GM12872 (cell line): ENCODE results near the gene PIK3R1.

Experiments used
- CTCF ChIP-seq: IDR thresholded peaks from 3 replicates; pipeline ENCODE4 v1.5.1; 2011; ENCODE audit warnings: low read depth, mild to moderate bottlenecking, low read length, moderate library complexity; ENCODE audit not compliant: insufficient read depth

The PIK3R1 gene

DNA sequence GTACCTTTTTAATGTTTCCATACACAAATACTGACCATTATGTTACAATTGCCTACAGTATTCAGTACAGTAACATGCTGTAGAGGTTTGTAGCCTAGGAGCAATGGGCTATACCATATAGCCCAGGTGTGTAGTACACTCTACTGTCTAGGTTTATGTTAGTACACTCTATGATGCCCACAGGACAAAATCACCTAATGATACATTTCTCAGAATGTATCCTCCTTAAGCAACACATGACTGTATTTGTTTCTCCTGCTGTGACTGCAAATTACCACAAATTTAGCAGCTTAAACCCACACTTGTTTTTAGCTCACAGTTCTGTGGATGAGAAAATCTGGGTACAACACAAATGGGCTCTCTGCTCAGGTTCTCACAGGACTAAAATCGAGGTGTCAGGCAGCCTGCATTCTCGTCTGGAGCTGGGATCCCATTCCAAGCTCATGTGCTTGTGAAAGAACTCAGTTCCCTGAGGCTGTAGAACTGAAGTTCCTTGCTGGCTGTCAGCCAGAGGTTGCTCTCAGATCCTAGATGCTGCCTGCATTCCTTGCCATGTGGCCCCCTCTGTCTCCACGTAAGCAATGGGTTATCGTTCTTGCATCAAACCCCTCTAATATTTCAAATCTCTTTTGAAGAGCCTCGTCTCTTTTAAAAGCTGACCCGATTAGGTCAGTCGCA lies 38.6 kb upstream of the PIK3R1 start:
- TF ChIP-seq CTCF: no peak

- no peak for TF ChIP-seq CTCF
Measured at GRCh38 chr5:68177676-68178075, 37.9 kb upstream of the PIK3R1 start.

GRCh38 chr5:68178579-68178978 lies 37.0 kb upstream of the PIK3R1 start:
- TF ChIP-seq CTCF: no peak

DNA sequence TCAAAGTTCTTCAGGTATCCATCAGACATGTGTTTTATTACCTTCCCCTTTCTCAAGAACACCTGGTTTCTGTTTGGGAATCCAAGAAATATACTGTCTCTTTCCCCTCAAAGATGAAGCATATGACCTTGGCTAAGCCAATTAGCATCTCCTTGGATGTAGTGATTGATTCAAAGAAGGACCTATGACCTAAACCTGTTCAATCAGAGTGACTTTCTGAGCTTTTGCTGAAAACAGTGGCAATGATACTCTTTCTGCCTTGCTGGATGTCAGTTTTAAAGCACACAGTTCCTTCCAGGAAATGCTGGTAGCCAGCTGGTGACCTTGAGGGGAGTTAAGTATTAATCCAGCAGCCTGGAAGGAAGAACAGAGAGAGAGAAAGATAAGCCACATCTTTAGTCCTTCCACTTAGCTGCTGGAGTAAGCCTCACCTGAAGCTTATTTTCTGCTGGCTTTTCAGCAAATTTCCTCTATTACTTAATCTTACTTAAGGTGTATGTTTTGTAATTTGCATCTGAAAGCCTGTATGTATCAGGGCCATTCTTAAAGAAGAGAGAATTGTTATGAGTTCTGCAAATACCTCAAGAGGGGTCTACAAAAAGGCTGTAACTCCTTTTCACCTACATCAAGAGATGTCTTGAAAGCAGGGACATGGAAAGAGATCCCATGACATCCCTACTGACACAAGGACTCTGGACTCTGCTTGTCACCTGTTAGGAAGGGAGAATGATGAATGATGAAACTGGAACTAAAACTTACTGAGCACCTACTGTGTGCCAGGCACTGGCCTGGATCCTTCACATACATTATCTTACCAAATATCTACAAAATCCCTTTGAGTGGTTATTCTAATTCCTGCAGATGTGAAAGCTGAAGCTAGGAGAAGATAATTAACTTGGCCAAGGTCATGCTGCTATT lies 35.2 kb upstream of the PIK3R1 start:
- no peak for TF ChIP-seq CTCF

DNA sequence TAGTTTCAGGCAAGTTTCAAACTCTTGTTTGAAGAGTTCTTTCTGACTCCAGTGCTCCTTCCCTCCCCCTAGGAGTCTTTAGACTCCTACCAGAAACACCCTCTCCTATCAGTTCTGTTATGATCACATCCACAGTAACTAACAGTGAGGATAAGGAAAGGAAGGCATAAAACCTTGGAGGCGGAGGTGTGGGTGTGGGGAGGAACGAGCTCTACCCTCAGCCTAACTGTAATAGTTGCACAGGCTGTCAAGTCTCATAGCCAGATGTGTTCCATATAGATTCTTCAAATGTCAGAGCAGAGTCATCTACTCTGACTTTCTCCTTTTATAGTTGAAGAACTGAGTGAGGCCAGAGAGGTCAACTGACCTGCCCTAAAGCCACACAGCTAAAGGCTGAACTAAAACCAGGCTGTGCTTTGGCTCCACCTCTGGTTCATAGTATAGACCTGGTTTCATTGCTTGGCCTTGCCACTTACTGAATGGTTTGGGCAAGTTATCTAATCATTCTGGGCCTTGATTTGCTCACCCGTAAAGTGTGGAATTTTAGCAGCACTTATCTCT lies 34.4 kb upstream of the PIK3R1 start:
- no peak for TF ChIP-seq CTCF

- no peak for TF ChIP-seq CTCF
Measured at GRCh38 chr5:68182094-68182493, 33.5 kb upstream of the PIK3R1 start.

DNA sequence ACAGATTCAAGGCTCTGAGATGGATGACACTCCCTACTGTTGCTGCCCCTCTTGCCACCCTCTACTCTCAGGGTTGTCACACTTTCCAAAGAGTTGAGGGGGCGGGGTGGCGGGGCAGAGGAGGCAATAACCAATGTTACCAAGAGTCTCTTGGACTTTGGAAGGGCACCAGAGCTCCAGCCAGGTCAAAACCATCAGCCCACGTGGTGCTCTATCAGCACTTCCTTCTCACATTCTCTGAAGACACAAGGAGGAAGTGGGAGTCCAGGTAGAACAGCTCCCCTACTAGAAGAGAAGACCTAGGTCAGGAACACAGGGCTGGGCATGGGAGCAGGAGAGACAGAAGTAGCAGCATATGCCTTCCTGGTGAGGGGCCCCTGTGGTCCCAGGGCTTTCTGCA lies 33.0 kb upstream of the PIK3R1 start:
- no peak for TF ChIP-seq CTCF
